Left renal cortex interstitium (tissue), 4 donors: ENCODE data around the gene KIFC1. TPM values are rescaled to one million over a fixed set of nuclear protein-coding genes. Genes with fewer than 3 reads are reported as not detected.
A peak's percentile ranks its signal among the peaks of the same experiment; 100 is the strongest.

Experiments
- DNase-seq, 4 donors: peaks; one replicate each; pipeline ENCODE4 v3.0.0-alpha.2; 2013; ENCODE audit warnings: low read depth in 4 of 4, low spot score in 2 of 4, missing footprints in 1 of 4
- polyA plus RNA-seq, 4 donors: library from polyadenylated mRNA; unstranded; fragments of 120-200 nt; gene quantifications; one replicate each; pipeline ENCODE4 v1.2.1, GENCODE V29; 2013; ENCODE audit not compliant: insufficient read length in 4 of 4

KIFC1 gene
- polyA plus RNA-seq, 4 donors, result 35.9 to 49.1 (median 43.3) TPM

DNA sequence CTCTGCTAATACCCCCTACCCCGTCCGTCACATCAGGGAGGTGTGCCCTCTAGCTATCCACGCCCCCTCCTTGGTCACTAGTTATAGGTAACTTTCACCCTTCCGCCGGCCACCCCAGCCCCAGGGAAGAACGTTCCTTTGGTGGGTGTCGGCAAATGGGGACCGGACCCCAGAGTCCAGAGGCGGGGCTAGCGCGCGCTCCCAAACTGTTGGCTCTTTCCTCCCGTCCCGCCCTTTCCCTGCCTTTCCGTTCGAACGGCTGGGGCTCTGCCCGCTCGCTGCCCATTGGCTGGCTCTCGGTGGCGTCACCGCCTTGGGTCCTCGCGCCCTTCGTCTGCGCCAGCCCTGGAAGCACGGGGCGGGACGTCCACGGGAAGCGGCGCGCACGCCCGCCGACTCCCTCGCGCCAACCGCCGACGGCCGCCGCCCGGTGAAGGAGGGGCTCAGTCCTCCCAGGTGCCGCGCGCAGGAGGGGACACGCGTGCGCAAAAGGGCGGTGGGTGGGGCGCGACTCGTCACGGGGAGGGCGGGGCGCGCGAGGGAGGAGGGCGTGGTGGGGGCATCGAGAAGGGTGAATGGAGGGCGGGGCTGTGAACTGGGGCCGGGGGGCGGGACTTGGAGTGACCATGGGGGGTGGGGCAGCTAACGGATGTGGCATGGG is 18.6 kb downstream of the KIFC1 start:
- peak in 3 of 4 donors; percentile 89 to 95 (median 93) for DNase-seq

DNA sequence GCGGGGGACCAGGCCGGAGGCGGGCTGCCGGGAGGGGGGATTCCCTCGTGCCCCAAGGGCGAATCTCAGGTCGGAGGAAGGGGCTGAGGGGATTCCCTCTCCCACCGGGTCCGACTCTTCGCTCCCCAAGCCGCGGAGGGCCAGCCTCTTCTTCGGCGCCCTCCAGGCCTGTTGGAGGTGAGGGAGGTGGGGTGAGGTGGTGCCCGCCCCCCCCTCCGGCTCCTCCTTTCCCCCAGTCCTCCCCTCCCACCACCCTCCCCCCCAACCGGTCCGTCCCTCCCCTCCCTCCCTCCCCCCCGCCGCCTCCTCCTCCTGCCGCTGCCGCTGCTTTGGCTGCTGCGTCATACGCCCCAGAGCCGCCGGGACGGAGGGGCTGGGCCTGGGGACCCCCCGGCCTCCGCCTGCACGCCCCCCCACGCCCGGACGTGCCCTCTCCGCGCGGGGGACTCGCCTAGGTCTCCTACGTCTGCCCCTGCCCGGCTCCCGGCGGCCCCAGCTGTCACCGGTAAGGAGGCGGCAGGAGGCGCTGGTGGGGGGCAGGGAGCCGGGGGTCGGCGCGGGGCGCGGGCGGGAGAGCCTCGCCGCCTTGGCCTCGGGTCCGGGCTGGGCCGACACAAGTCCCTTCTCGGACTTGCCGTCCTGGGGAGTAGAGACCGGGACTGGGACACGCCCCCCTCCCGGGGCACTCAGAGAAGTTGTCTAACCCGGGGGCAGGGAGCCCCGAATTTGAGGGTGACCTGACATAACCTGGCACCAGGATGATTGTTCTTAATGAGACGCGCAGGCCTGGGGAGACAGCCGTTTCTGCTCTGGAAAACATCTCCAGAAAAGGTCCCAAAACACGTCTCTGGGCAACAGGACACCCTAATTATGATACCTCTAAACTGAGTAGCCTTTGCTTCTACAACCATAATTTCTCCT is 19.3 kb downstream of the KIFC1 start, which contains the start of gene PHF1:
Gene PHF1 (plus strand): TSS at position 304 of the 921 bp plus-strand sequence. CDS start 1,250 bp downstream, outside the sequence.
- DNase-seq, result no peak

DNA sequence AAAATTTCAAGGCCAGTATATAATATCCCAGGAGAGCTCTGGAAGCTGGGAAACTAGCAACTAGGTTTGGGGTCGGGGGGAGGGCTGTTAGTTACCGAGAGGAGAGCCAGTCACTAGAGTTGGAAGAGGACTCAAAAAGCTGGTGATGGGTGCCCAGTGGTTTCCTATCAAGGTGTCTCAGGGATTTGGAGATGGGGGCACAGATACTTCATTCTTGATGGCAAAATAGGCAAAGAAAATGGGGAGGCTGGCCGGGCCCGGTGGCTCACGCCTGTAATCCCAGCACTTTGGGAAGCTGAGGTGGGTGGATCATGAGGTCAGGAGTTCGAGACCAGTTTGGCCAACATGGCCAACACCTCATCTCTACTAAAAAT is 20.0 kb downstream of the KIFC1 start:
- no peak for DNase-seq

DNA sequence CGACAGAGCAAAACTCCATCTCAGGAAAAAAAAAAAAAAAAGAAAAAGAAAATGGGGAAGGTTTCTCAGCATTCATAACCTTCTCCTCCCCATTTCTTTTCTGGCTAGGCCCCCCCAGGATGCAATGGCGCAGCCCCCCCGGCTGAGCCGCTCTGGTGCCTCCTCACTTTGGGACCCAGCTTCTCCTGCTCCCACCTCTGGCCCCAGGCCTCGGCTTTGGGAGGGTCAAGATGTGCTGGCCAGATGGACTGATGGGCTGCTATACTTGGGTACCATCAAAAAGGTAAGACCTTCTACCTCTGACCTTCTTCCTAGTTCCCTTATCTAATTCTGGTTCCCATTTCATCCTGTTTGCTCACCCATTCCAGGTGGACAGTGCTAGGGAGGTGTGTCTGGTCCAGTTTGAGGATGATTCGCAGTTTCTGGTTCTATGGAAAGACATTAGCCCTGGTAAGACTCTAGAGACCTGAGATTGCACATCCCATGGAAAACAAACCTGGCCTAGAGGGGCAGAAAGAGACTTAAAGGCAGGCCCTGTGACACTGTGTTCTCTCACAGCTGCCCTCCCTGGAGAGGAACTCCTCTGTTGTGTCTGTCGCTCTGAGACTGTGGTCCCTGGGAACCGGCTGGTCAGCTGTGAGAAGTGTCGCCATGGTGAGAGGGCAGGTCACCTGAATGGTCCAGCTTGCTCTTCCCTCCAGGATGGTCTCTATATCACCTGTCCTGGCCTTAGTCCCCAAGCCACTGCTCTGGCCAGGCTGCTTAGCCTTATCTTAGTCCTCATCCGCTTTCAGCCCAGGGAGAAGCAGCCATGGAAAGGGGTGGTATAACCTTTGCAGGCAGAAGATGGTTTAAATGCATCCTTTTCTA is 20.8 kb downstream of the KIFC1 start:
- DNase-seq, result no peak

DNA sequence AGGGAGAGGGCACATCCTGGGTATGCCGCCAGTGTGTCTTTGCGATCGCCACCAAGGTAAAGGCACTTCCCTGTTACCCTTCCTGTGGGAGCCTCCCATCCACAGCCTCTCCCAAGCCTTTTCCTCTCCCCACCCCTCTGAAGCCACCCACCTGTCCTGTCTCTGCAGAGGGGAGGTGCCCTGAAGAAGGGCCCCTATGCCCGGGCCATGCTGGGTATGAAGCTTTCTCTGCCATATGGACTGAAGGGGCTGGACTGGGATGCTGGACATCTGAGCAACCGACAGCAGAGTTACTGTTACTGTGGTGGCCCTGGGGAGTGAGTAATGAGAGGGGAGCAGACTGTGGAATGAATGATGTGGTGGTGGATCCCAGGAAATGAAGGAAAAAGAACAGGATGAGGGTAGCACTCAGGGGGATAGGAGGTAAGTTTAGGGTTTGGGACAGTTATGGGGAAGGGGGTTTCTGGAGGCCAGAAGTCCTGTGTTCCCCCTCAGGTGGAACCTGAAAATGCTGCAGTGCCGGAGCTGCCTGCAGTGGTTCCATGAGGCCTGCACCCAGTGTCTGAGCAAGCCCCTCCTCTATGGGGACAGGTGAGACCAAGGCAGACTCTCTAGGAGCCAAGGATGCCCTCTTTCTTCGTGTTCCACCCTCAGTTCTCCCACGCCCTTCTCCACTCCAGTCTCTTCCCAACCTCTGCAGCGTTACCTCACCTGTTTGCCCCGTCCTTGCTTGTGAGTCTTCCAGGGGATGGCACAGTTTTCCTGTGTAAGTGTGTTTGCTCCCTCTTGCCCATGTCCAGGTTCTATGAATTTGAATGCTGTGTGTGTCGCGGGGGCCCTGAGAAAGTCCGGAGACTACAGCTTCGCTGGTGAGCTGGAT is 21.9 kb downstream of the KIFC1 start:
- no peak for DNase-seq

DNA sequence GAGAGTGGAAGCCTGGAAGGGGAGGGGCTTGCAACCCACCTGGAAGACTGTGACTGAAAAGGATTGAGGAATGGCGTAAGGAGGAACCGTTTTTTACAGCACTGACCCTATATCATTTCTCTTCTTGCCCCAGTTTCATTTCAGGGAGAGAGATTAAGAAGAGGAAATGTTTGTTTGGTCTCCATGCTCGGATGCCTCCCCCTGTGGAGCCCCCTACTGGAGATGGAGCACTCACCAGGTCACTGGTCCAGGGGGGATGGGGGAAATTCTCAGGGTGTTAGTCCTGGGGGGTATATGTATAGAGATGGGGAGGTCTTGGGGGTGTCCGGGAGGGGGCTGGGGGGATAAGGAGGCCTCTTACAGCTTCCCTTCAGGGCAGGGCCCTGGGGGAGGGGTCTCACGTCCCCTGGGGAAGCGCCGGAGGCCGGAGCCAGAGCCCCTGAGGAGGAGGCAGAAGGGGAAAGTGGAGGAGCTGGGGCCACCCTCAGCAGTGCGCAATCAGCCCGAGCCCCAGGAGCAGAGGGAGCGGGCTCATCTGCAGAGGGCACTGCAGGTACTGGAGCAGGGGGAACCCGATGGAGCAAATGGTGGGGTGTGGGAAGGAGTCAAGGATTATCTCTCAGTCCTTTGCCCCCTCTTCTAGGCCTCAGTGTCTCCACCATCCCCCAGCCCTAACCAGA is 23.1 kb downstream of the KIFC1 start:
- no peak for DNase-seq

DNA sequence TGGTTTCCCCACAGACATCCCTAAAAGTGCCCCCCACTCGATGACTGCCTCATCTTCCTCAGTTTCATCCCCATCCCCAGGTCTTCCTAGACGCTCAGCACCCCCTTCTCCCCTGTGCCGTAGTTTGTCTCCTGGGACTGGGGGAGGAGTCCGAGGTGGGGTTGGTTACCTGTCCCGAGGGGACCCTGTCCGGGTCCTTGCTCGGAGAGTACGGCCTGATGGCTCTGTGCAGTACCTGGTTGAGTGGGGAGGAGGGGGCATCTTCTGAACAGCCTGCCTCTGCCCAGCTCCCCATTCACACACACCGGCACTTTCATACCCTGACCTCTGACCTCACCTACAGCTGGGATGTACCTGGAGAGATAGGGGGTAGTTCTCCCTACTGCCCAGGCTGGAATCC is 24.2 kb downstream of the KIFC1 start:
- DNase-seq, result no peak

DNA sequence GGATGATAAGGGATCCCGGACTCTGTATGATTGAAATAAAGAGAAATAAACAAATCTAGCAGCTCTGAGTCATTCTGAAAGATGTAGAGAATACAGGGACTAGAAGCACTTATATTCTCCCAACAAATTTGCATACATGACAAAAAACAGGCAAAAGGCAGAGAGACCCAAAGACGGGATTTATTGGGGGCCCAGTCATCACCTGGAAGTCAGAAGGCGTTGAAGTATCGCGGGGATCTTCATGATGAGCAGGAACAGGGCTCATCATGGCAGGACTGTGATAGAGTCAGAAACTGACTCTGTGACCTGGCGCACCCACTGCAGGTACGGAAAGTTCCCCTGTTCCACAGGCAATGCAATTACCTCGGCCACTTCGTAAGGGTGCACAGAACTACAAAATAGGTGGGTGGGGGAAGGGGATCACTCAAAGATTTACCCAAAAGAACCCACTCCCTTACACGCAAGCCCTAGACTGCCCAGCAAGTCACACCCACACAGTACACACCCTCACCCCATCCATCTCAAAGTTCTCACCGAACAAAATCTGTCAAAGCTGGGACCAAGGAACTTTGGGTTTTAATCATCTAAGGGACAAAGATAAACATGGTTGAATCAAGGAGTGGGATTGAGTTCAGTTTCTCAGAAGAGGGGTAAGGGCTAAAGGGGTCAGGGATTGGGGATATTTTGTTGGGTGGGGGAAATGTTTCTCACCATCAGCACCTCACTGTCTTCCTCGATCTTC is 24.9 kb downstream of the KIFC1 start:
- DNase-seq, result no peak

DNA sequence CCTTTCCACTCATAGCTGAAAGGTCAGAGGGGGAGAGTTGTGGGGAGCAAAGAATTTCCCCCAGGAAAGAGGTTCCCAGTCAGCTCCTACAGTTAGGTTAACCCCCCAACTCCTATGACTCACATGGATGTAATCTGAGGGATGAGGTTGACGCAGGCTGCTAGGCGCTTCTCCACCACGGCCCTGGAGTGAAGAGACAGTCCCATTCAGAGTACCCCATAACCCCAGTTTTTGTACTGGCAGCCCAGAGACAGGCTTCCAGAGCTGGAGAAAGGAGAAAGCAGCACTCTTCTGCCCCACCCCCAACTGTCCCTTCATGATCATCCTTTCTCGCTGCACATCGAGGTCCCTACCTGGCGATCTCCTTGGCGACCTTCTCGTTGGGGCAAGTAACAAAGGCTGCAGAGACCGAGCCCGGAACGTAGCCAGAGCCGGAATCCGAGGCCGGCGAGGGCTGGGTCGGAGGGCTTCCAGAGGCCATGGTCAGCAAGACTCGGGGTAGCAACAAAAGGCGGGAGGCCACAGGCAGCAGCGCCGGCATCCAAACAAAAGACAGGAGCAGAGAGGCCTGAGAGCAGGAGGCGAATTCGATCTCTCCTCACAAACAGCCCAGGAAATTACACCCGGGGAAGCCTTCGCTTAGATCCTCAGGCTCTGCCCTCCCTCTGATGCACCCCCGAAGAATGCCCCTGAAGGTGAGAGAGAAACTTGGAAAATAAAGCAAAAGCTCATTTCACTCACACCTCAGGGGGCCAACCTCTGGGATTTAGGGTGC is 25.7 kb downstream of the KIFC1 start:
- no peak for DNase-seq

DNA sequence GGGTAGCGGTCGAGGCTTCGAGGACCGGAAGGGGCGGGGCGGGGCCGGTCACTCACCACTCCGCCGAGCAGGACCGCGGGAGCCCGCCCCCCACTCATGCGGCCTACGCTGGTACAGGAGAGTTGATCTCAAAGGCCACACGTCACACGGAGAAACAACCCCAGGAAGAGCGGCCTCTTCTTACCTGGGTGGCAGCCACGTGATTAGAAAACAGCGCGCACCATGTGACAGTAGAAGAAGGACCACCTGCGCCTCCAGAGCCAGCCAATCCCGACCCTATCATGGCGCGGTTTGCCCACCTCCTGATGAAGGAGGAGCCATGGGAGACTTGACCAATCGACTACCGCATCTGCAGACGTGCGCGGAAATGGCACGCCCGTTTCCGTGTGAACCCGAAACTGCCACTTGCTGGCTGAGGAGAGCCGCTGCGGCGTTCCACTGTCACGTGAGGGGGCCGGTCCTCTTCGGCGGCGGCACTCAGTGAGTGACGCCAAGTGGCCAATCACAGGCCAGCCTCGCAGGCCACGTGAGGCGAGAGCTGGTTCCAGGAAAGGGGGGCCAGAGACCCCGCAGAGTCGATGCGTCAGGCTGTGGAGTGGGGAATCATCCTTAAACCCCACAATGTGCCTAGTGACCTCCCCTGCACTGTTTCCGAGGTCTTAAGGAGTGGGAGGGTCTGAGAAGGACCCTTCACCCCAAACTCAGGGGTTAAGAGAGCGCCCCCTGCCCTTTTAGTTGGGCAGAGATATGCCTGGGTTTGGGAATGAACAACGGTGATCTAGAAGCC is 26.5 kb downstream of the KIFC1 start, which contains the start of gene CUTA:
Gene CUTA (minus strand): TSS at position 205 of the 787 bp plus-strand sequence. CDS start 107 bp downstream, at position 98.
- DNase-seq, result peak in 3 of 4 donors; percentile 95 to 99 (median 98)

DNA sequence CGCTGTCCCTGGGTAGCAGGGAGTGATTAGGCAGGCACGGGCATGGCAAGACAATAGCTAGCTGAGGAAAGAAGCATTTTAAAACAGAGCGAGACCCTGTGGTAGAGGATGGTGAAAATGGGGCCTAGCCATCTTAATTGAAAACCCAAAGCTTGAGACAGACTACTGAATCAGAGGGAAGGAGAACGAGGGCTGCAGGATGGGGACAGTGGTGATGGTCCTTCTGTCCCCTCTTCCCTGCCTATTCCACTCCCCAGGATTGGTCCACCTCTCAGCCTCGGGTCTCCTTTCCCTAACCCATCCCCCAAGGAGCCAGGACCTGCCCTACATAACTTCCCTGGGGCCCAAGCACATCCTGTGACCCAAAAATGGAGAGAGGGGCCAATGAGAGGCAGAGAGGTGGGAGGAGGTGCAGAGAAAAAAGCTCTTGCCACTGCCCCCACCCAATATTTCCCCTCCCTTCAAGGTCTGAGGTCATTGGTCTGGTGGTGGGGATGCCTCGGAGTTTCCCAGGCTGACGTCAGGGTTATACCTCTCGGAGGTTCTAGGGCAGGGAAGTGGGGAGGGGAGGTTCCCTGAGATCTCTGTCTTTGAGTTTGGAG is 27.2 kb downstream of the KIFC1 start:
- DNase-seq, result no peak

DNA sequence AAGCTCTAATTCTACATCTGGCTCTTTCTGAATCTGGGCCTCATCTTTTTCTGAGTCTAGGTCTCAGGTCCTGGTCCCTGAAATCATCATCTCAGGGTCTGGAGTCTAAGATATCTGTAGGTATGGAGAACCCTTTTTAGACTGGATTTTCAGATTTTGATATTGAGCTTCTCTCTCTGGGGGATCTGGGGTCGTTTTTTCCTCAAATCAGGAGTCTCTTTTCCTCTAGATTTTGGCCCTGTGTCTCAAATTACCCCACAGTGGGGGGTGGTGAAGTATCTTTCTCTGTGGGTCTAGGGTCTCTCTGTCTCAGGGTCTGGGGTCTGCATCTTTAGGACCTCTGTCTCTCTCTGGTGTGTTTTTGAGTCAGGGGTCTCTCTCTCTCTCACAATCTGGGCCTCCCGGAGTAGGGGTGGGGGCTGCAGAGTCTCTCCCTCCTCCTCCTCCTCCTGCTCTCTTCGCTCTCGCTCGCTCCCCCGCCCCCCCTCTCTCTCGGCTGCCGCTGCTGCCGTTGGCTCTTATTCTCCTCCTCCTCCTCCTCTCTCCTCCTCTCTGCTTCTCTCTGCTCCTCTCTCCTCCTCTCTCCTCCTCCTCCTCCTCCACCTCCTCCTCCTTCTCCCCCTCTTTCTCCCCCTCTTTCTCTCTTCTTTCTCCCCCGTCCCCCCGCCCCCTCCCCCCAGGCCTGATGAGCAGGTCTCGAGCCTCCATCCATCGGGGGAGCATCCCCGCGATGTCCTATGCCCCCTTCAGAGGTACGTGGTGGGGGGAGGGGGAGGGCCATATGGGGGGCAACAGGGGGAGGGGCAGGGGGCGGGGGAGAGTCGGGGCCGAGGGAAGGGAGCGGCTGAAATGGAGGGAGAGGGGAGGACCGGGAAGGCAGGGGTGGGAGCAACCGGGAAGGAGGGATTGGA is 28.2 kb downstream of the KIFC1 start, which contains the start of gene SYNGAP1:
Gene SYNGAP1 (plus strand): TSS at position 486 of the 911 bp plus-strand sequence. CDS start 200 bp downstream, at position 686.
- DNase-seq, result no peak

DNA sequence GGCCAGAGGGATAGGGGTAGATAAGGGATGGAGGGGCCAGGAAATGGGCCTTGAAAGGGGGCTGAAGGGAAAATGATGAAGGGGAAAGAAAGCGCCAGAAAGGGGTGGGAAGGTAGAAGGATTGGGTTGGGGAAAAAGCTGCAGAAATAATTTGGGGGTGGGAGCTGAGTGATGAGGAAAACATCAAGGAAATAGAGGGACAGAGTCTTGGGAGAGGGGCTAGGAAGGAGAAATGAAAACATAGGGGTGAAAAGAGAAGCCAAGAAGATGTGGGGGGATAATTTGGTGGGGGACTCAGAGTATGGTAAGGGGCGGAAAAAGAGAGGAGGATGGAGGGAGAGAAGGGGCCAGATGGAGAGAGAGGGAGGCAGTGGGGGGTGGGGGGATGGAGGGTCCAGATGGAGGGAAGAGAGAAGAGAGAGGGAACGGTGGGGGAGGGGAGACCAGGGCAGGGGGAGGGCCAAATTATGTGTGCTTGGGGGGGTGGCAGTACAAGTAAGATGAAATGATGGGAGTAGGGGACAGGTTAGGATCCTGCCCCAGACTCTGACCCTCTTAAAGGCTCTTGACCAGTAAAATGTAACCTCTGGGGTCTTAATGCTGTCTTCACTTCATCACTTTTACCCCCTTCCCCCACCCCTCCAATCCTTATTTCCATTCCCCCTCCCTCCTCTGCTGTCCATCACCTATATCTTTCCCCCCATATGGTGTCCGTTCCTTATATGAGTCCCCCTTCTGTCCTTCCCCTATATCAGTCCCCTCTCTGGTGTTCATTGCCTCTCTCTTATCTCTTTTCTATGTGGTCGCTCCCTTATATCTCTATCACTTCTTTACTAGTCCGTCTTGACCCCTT is 29.1 kb downstream of the KIFC1 start:
- no peak for DNase-seq

DNA sequence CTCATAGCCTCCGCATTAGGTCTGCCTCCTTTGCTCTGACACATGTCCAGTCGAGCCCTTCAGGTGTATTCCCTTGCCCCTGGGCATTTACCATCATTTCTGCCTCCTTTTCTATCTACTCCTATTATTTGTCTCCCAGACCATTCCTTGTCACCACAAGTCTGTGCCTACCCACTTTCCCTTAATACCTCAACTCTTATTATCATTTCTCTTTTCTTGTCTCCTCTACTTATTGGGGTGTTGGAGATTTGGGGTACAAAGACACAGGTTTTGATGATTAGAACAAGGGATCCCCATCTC is 29.7 kb downstream of the KIFC1 start:
- DNase-seq, result no peak

DNA sequence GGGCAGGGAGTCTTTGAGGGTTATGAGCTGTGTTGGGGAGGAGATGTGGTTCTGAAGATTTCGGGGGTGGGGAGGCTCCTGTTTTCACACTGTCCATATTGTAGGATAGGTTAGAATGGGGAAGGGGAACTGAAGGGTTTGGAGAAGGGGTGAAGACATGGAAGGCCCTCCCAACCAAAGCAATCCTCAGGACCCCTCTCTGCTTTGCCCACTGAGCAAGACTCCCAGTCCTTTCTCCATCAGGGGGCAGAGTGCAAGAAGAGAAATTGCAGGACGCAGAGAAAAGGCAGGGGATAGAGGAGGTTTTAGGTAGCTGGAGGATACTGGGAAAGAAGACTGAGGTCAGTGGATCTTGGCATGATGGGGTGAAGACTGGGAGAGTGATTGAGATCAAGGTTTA is 32.2 kb downstream of the KIFC1 start:
- DNase-seq, result no peak
